CD4-positive, alpha-beta memory T cell (primary cell): ENCODE results near the gene NPIPA2. TPM values are rescaled to one million over a fixed set of nuclear protein-coding genes. Genes with fewer than 3 reads are reported as not detected.
"Not testable (repeated sequence)": the region's sequence is repeated elsewhere in the genome, so short reads cannot be mapped to it uniquely, and the experiment has no call there.

Experiments
- CTCF ChIA-PET: fragments of 350-600 bp; sonication (Branson Sonifier 250); formaldehyde crosslinking; loops from one replicate; lab custom pipeline; 2021; ENCODE audit warnings: inconsistent platforms; ENCODE audit not compliant: partially characterized antibody; lab: Charles Lee
- POLR2A ChIA-PET: fragments of 350-600 bp; sonication (Branson Sonifier 250); formaldehyde crosslinking; loops from one replicate; lab custom pipeline; 2021; ENCODE audit not compliant: partially characterized antibody; lab: Charles Lee
- DNase-seq, 5 donors: peaks; one replicate each; pipeline versions ENCODE4 v3.0.0 to v3.0.0-alpha.2; 2020 to 2022; ENCODE audit warnings: mixed read lengths in 1 of 5
- H3K27ac ChIP-seq: one replicate; pipeline ENCODE4 v1.7.0; 2013; ENCODE audit warnings: low read depth, low read length
- H3K27me3 ChIP-seq: 2 replicates; pipeline ENCODE4 v1.7.0; 2013; ENCODE audit warnings: mild to moderate bottlenecking, low read length, moderate library complexity; ENCODE audit not compliant: insufficient read depth
- H3K36me3 ChIP-seq: 2 replicates; pipeline ENCODE4 v1.7.0; 2013; ENCODE audit warnings: mild to moderate bottlenecking, low read length, moderate library complexity; ENCODE audit not compliant: insufficient read depth
- H3K4me1 ChIP-seq: 2 replicates; pipeline ENCODE4 v1.7.0; 2013; ENCODE audit warnings: mild to moderate bottlenecking, low read length, moderate library complexity; ENCODE audit not compliant: insufficient read depth
- H3K4me3 ChIP-seq, 2 donors: one replicate each; pipeline ENCODE4 v1.7.0; 2013; ENCODE audit warnings: low read length in 2 of 2, mild to moderate bottlenecking in 1 of 2
- H3K9me3 ChIP-seq, 2 donors: one replicate each; pipeline ENCODE4 v1.7.0; 2013; ENCODE audit warnings: low read length in 2 of 2, control low read depth in 1 of 2; ENCODE audit not compliant: control insufficient read depth in 1 of 2
- H3K27ac Mint-ChIP-seq, 7 donors: one replicate each; pipeline ENCODE4 v1.8.0; 2020 to 2021; ENCODE audit warnings: mixed read lengths in 7 of 7, mild to moderate bottlenecking in 6 of 7, inconsistent platforms in 3 of 7, moderate library complexity in 3 of 7
- H3K27me3 Mint-ChIP-seq, 2 donors: one replicate each; pipeline ENCODE4 v1.8.0; 2020 to 2021; ENCODE audit warnings: mixed read lengths in 2 of 2
- H3K36me3 Mint-ChIP-seq, 2 donors: one replicate each; pipeline ENCODE4 v1.8.0; 2020 to 2021; ENCODE audit warnings: mixed read lengths in 2 of 2, inconsistent platforms in 1 of 2, mild to moderate bottlenecking in 1 of 2
- H3K4me1 Mint-ChIP-seq, 4 donors: one replicate each; pipeline ENCODE4 v1.8.0; 2020 to 2021; ENCODE audit warnings: mixed read lengths in 4 of 4, mild to moderate bottlenecking in 1 of 4
- H3K4me3 Mint-ChIP-seq, 8 donors: one replicate each; pipeline ENCODE4 v1.8.0; 2020 to 2021; ENCODE audit warnings: mixed read lengths in 8 of 8, mild to moderate bottlenecking in 7 of 8, moderate library complexity in 6 of 8, inconsistent platforms in 3 of 8
- H3K9me3 Mint-ChIP-seq, 8 donors: one replicate each; pipeline ENCODE4 v1.8.0; 2020 to 2021; ENCODE audit warnings: mixed read lengths in 8 of 8, mild to moderate bottlenecking in 5 of 8, inconsistent platforms in 3 of 8, moderate library complexity in 1 of 8
- intact Hi-C: fragments of 100-400 bp; cut with micrococcal nuclease; formaldehyde crosslinking; loops from one replicate; pipeline ENCODE4 v1.15.1; 2023
- polyA plus RNA-seq, 2 donors: library from polyadenylated mRNA; unstranded; fragments of 300-500 nt; fragmentation: Illumina TruSeq; gene quantifications; one replicate each; pipeline ENCODE4 v1.2.3, GENCODE V29; 2021
- total RNA-seq, 2 experiments: library from RNA; stranded (reverse); gene quantifications; one replicate each; pipeline ENCODE4 v1.2.3, GENCODE V29; 2021

The NPIPA2 gene
- total and polyA plus RNA-seq, 4 experiments from 2014 or later = 9.9 to 11.8 TPM; not detected in 2

- intact Hi-C loops, H3K4me3 Mint-ChIP-seq, H3K27me3 ChIP-seq, H3K9me3 ChIP-seq, H3K4me1 ChIP-seq, H3K27me3 Mint-ChIP-seq, H3K27ac ChIP-seq, H3K4me3 ChIP-seq, POLR2A ChIA-PET, DNase-seq, CTCF ChIA-PET, H3K36me3 Mint-ChIP-seq, H3K27ac Mint-ChIP-seq, H3K4me1 Mint-ChIP-seq, H3K9me3 Mint-ChIP-seq, H3K36me3 ChIP-seq: not testable (repeated sequence)
Observed at GRCh38 chr16:14792914-14793313, 50.6 kb downstream of the NPIPA2 start.

- H3K4me3 ChIP-seq, DNase-seq, H3K27ac ChIP-seq, H3K9me3 Mint-ChIP-seq, H3K4me1 ChIP-seq, H3K27me3 Mint-ChIP-seq, POLR2A ChIA-PET, CTCF ChIA-PET, H3K4me1 Mint-ChIP-seq, H3K27ac Mint-ChIP-seq, H3K36me3 ChIP-seq, H3K4me3 Mint-ChIP-seq, intact Hi-C loops, H3K36me3 Mint-ChIP-seq, H3K9me3 ChIP-seq, H3K27me3 ChIP-seq: not testable (repeated sequence)
Observed at GRCh38 chr16:14797558-14797957, 55.2 kb downstream of the NPIPA2 start.

- H3K36me3 ChIP-seq, intact Hi-C loops, H3K4me3 Mint-ChIP-seq, H3K4me1 ChIP-seq, H3K27me3 ChIP-seq, H3K9me3 ChIP-seq, H3K4me3 ChIP-seq, CTCF ChIA-PET, H3K27ac Mint-ChIP-seq, H3K36me3 Mint-ChIP-seq, H3K4me1 Mint-ChIP-seq, DNase-seq, H3K27me3 Mint-ChIP-seq, H3K27ac ChIP-seq, H3K9me3 Mint-ChIP-seq, POLR2A ChIA-PET: not testable (repeated sequence)
Observed at GRCh38 chr16:14803577-14803976, 61.2 kb downstream of the NPIPA2 start.

GRCh38 chr16:14807184-14807678 lies 64.9 kb downstream of the NPIPA2 start:
- H3K4me1 Mint-ChIP-seq, H3K27me3 ChIP-seq, H3K36me3 Mint-ChIP-seq, H3K27ac Mint-ChIP-seq, H3K27me3 Mint-ChIP-seq, DNase-seq, H3K36me3 ChIP-seq, H3K4me3 Mint-ChIP-seq, intact Hi-C loops, CTCF ChIA-PET, H3K9me3 ChIP-seq, H3K27ac ChIP-seq, H3K4me3 ChIP-seq, H3K9me3 Mint-ChIP-seq, H3K4me1 ChIP-seq, POLR2A ChIA-PET: not testable (repeated sequence)

- H3K4me1 Mint-ChIP-seq, CTCF ChIA-PET, H3K27ac Mint-ChIP-seq, DNase-seq, H3K36me3 ChIP-seq, intact Hi-C loops, H3K27ac ChIP-seq, H3K27me3 Mint-ChIP-seq, H3K9me3 ChIP-seq, POLR2A ChIA-PET, H3K9me3 Mint-ChIP-seq, H3K4me1 ChIP-seq, H3K36me3 Mint-ChIP-seq, H3K27me3 ChIP-seq, H3K4me3 Mint-ChIP-seq, H3K4me3 ChIP-seq: not testable (repeated sequence)
Observed at GRCh38 chr16:14813890-14814289, 71.6 kb downstream of the NPIPA2 start.

Other genes starting within 250 kb of the NPIPA2 start
- gene PARN, start 112.3 kb upstream of the NPIPA2 start, total RNA-seq = 10 to 100 TPM; 41.5 to 46.4 TPM
- gene PARN, start 112.3 kb upstream of the NPIPA2 start, polyA plus RNA-seq = 10 to 100 TPM; 43.4 to 46.1 TPM
- 10 to 100 TPM; 71.9 to 79.6 TPM for gene BFAR, start 109.6 kb upstream of the NPIPA2 start, total RNA-seq
- gene BFAR, start 109.6 kb upstream of the NPIPA2 start, polyA plus RNA-seq = 10 to 100 TPM; 31.2 to 53.7 TPM
- gene PLA2G10, start 48.2 kb upstream of the NPIPA2 start, total RNA-seq = not detected
- not detected for gene PLA2G10, start 48.2 kb upstream of the NPIPA2 start, polyA plus RNA-seq
- gene NPIPA3, start 39.1 kb upstream of the NPIPA2 start, total RNA-seq = 1 to 10 TPM; 2.5 to 2.9 TPM
- gene NPIPA3, start 39.1 kb upstream of the NPIPA2 start, polyA plus RNA-seq = under 1 TPM in 1 of 2 donors, not detected in 1; 0.30 TPM
- gene NOMO1, start 91.2 kb downstream of the NPIPA2 start, total RNA-seq = 10 to 100 TPM; 33.4 to 36.5 TPM
- gene NOMO1, start 91.2 kb downstream of the NPIPA2 start, polyA plus RNA-seq = 10 to 100 TPM; 39.9 to 41.0 TPM
- gene NPIPA1, start 194.9 kb downstream of the NPIPA2 start, total RNA-seq = 100 to 1,000 TPM; 143 to 149 TPM
- gene NPIPA1, start 194.9 kb downstream of the NPIPA2 start, polyA plus RNA-seq = 1 to 10 TPM in 1 of 2 donors, not detected in 1; 9.1 TPM
- gene PDXDC1, start 232.5 kb downstream of the NPIPA2 start, total RNA-seq = 10 to 100 TPM; 83.9 to 86.7 TPM
- gene PDXDC1, start 232.5 kb downstream of the NPIPA2 start, polyA plus RNA-seq = 10 to 100 TPM; 11.1 to 37.2 TPM